HG03139 (cell line): ENCODE results near the gene GRIK1.
"Not testable (repeated sequence)": the region's sequence is repeated elsewhere in the genome, so short reads cannot be mapped to it uniquely, and the experiment has no call there.

ENCODE experiments used
- ATAC-seq: cut with Tn5 transposase; IDR thresholded peaks from one replicate; pipeline ENCODE4 v1.9.1; 2021; ENCODE audit not compliant: unreplicated experiment

Gene GRIK1

GRCh38 chr21:29621525-29621924 is 318.3 kb downstream of the GRIK1 start:
- no peak for ATAC-seq

DNA sequence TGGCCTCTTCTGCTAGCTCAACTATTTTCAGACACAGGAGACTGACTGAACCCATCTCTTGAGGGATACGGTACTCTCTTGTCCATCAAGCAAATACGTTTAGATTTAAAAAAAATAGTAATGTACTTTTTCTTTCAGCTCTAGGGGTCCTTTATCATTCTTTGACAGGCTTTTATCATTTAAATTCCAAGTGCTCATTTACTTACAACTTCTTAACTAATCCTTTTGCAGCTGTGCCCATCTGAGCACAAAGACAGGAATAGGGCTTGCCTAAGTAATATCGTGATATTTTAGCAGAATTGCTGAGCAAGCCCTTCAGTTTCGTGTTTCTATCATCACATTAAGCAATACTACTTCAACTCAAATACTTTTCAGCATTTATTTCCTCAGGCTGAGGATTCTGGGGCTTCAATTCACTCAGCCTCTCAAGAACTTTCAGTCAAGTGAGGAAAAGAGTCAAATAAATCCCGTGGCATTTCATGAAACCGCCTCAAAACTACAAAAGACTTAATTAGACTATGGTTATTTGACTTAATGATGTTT is 323.5 kb downstream of the GRIK1 start:
- no peak for ATAC-seq

GRCh38 chr21:29613877-29614276 is 325.9 kb downstream of the GRIK1 start:
- no peak for ATAC-seq

- ATAC-seq = no peak
These were observed 326.8 kb downstream of the GRIK1 start for GRCh38 chr21:29613021-29613420.

- no peak for ATAC-seq
These were observed 328.9 kb downstream of the GRIK1 start for GRCh38 chr21:29610779-29611360.

DNA sequence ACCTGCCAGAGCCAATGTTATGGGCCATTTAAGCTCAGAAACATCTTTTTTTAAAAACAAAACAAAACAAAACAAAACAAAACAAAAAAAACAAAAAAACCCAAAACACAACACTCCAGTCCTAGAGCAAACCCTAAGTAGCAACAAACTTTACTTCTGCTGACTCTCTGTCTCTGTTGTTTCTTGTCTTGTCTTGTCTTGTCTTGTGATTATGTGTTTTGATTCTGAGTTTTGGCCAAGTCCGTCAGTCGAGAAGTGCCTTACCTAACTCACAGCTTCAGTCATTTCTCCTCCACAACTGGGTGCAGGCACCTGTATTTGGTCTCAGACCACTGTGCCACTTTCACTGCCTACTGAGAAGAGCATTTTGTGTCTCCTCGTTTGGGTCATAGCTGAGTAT is 333.2 kb downstream of the GRIK1 start:
- ATAC-seq = no peak

DNA sequence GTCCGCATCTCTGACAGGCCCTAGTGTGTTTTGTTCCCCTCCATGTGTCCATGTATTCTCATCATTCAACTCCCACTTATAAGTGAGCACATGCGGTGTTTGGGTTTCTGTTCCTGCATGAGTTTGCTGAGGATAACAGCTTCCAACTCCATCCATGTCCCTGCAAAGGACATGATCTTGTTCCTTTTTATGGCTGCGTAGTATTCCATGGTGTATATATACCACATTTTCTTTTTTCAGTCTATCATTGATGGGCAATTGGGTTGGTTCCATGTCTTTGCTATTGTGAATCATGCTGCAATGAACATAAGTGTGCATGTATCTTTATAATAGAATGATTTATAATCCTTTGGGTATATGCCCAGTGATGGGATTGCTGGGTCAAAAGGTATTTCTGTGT is 334.6 kb downstream of the GRIK1 start:
- not testable (repeated sequence) for ATAC-seq

- no peak for ATAC-seq
These were observed 335.7 kb downstream of the GRIK1 start for GRCh38 chr21:29604076-29604475.

DNA sequence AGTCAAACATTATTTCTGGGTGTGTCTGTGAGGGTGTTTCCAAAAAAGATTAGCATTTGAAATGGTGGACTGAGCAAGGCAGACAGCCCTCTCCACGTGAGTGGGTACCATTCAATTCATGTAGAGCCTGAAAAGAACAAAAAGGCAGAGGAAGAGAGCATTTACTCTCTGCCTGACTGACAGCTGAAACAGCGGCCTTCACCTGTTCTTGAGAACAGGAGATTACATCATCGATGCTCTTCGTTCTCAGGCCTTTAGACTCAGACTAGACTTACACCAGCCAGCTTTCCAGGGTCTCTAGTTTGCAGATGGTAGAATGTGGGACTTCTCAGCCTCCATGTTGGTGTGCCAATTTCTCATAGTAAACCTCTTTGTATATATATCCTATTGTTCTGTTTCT is 338.7 kb downstream of the GRIK1 start:
- no peak for ATAC-seq

DNA sequence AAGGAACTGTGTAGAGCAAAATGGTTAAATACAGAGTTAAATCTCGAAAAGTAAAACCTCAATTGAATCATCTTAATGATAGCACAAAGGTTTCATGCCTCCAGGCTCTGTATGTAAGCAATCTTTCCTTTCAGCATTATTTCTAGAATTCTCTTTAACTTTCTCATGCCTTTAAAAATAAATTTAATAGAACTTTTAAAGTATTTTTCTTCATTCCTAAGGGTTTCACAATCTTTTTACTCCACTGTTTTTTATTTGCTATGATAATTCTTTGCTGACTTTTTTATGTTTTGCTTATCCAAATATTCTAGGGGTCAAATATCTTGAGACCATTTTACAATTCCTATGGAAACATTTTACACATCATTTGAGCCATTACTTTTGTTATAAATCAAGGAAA is 353.1 kb downstream of the GRIK1 start:
- no peak for ATAC-seq

GRCh38 chr21:29585462-29585861 is 354.3 kb downstream of the GRIK1 start:
- ATAC-seq = no peak

DNA sequence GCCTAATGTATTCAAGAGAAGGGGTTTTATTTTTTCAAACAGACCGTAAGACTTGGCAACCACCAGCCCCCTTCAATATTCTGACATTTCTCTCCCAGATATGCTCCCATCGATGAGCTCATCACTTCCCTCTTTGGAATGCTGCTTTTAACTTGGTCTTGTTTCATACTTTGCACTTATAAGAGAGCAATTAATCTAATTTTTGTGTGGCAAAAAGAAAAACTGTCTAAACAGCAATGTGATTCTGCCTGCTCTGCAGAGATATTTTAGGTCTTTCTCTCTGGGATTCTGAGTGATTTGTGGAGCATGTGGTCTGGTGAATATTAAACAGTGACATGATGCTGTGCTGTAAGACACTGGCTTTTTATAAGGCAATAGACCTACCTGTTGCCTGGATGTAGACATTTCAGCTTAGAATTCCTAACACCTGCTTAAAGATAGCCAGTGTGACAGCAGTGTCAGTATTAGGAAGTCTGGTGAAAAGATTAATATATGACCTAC is 356.3 kb downstream of the GRIK1 start:
- no peak for ATAC-seq

DNA sequence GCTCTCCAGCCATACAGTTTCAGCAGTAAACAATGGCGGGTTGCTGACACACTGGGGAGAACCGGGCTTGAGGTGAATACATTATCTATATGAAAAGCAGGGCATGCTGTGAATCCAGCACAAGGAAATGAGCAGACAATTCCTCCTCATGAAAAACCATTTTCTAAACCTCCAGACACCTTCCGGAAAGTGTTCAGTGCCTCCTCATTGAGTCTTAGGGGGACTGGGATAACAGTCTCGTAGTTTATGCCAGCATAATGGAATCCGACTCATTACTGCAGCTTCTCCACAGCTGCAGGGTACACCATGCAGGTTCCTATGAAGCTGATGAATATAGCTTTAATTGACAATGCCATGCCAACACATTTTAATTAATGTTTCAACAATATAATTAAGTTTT is 356.9 kb downstream of the GRIK1 start:
- ATAC-seq = no peak

DNA sequence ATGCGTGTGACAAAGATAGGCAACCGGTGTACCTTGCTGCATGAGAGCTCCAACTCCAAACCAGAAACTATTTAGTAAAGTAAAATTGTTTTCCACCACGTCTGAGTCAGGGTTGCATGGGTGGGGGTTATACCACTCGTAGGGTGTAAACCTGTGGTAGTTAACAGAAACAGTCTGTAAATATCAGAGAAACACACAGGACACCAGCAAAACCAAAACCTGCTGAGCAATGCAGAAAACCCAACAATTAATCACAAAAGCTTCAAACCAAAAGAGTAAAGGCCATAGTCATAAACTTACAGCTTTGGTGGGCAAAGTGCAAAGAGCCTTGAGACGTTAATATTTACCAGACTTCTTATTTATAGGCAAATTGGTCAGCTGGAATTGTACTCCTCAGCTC is 358.4 kb downstream of the GRIK1 start:
- no peak for ATAC-seq

GRCh38 chr21:29580732-29581285 is 359.0 kb downstream of the GRIK1 start:
- ATAC-seq = no peak

DNA sequence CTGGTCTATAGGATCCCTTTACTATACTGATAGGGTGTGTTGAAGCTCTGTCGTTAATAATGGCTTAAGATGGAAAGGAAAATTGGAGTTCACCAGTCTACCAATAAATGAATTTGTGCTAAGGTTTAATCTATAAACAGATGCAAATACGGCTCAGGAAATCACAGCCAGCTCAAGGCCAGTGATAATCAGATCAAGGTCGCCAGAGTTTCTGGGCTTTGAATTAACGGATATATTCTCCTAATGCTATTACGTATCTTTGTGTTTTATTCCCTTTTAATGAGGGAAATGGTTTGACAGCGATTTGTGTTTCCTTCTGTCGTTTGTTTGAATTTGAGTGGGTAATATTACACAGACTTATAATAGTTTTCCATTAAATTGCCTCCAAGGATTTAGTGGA is 361.5 kb downstream of the GRIK1 start:
- no peak for ATAC-seq

DNA sequence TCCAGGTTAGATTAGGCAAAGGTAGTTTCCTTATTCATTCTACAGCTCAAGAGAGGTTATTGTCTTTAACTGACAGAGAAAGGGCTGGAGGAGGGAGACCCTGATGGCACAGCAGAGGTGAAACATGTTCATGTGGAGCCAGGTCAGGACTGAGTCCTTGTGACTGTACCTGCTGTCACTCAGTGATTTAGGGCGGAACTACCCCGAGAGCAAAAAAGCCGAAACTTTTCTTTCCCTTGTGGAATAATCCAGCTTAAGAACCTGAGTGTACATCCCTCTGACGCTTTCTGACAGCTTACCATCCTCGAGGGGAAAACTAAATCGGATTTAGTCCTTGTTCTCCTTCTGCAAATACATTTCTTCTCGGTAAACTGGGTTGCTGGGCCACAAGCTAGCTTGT is 367.8 kb downstream of the GRIK1 start:
- no peak for ATAC-seq

GRCh38 chr21:29568020-29568697 is 371.6 kb downstream of the GRIK1 start:
- no peak for ATAC-seq

- ATAC-seq = no peak
These were observed 381.7 kb downstream of the GRIK1 start for GRCh38 chr21:29557931-29558725.

DNA sequence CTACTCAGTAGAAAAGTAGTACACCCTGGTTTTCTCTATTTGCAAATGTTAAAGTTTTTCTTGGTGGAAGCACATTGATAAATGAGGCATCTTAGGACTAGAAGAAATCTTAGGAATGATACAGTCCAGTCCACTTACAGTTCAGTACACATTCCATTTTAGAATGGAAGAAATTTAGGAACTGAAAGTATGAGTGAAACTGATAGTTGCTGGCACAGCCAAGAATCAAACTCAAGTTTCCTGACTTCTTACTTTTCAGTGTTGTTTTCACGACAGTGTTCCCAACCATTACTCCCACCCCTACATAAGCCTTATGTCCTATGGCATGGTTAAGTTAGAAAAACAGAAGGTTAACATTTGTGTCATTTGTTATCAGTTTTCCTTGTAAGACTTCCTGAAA is 382.6 kb downstream of the GRIK1 start:
- ATAC-seq = no peak

DNA sequence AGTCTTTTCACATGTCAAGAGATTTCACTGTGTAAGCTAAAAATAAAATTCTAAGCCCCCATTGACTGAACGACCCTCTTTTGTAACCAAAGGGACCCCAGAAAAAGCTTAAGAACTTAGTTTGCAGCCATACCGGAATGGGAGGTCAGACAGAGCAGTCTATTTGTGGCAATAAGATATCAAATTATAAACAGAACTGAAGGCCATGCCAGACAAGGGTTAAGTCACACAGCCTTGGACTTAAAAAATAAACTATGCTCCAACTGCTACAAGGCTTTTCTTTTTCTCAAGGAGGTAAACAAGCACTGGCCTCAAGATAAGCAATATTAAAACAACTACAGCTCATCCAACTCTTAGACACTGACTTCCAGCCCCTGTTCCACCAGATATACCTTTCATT is 384.2 kb downstream of the GRIK1 start:
- no peak for ATAC-seq
